Tongue (tissue), 2 donors: Measurements from ENCODE around the gene ATG10. TPM values are rescaled to one million over a fixed set of nuclear protein-coding genes. Genes with fewer than 3 reads are reported as not detected.
A peak's percentile ranks its signal among the peaks of the same experiment; 100 is the strongest.
"Not testable (repeated sequence)": the region's sequence is repeated elsewhere in the genome, so short reads cannot be mapped to it uniquely, and the experiment has no call there.

Source experiments
- DNase-seq: peaks from one replicate; pipeline ENCODE4 v3.0.0-alpha.2; 2015
- total RNA-seq: library from RNA; depleted of rRNA; stranded (reverse); fragments of >200 nt; gene quantifications from one replicate; pipeline ENCODE4 v1.2.3, GENCODE V29; 2014

ATG10 gene
- total RNA-seq, 1 donor from 2014 or later = 11.3 TPM

- peak; percentile 3 for DNase-seq
Observed at GRCh38 chr5:82222597-82223574, 251.1 kb downstream of the ATG10 start.

DNA sequence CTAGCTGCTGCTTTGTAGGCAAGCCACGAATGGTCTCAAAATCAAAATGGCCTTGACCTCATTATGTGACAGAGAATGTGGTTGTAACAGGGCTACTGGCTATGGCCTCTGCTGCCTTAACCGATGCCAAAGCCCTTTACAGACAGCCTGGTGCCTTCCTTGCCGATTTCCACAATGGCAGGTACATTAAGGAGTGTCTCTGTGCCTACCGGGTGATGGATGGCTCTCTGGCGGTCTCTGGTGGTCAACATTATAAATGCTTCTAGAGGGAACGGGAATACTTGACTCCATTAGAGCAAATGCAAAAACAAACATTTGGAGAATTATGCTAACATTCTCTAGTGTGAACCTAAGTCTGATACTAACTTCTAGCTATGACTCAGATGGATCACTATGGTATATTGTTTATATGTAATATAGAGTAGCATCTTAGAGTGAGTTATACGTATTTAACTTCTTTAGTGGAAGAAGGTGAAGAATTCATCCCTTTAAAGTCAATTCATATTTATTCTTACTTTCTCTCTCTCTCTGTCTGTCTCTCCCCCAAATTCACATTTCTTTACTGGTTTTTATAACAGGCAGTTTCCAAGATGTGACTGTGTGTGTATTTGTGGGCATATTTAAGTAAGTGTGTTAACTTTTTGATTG, 253.8 kb downstream of the ATG10 start:
- peak; percentile 80 for DNase-seq

DNA sequence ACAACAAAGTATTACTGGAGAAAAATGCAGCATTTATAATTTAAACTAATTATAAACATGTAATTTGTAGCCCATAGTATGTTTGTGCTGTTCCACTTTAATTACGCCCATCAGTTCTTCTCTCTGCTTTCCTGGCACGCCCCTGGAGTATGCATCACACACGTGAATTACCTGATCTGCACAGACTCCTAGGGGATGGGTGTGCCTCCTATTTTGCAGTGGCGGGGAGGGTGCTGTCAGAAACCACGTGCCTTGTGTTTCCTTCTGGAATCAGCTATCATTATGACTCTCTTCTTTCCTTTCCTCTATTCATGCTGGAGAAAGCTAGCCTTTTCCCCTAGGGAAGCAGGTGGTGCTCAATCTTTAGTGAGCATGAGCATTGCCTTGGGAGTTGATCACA, 263.1 kb downstream of the ATG10 start:
- DNase-seq = no peak

DNA sequence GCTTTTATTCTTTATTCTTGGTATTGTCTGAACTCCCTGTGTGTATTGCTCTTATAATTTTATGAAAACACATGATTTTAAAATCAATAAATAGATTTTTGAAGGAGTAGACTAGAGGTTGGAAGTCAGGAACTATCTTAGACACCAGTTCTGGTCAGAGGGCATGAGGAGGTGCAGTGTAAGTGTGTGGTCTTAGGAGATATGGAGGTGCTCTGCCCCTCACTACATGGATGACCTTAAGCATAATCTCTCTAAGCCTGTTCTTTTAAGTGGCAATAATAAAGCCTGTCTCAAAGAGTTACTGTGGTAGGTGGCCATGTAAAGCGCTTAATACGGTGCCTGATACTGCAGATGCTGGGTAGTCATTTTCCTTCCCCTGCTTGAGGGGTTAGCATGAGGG, 272.3 kb downstream of the ATG10 start:
- no peak for DNase-seq

DNA sequence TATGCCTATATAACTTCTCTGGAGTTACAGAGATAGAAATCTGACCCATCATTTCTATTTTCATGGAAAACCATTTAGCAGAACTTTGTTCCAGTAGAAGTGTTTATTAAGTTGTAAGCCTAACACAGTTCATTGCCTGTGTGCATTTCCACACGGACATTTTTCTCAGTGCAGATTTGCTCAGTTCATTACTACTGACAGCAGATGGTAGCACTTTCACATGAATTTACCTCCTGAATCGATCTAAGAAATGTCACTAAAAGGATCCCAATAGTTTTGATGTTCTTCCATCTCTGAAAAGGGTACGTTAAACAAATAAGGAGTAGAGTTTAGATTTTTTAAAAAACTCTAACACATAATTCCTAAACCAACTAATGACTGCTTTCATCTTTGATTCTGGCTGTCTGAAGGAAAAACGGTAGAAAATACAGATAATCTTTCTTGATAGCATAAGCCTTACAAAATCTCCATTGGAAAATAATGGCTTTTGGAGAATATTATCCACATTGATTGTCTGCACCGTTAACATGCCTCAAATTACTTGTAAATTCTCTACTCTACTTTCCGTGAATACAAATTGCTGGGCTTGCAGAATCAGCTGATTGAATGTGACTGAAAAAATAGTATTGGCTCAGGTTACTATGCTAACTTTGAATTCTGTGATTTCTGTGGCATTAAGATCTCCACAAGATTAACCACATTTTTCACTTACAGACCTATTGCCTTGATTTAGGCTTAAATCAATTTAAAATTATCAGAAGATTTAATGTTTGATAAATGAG, 273.2 kb downstream of the ATG10 start:
- no peak for DNase-seq

DNA sequence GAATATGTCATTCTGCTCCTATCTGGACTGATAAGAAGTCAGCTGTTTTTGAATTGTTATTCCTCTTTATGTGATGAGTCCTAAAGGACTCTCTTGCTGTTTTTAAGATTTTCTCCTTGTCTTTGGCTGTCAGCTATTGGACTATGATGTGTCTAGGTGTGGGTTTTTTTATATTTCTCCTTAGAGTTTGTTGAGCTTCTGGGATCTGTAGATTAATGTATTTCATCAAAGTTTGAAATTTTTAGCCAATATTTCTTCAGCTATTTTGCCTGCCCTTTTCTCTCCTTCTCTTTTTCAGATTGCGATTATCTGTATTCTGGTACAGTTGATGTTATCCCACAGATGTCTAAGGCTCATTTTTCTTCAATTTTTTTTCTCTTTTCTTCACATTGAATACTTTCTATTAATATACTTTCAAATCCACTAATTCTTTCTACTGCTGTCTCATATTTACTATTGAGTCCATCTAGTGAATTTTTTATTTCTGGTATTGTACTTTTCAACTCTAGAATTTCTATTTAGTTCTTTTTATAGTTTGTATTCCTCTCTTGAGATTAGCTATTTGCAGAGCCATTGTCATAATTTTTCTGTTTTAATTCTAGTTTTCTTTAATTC, 275.2 kb downstream of the ATG10 start:
- DNase-seq = no peak

DNA sequence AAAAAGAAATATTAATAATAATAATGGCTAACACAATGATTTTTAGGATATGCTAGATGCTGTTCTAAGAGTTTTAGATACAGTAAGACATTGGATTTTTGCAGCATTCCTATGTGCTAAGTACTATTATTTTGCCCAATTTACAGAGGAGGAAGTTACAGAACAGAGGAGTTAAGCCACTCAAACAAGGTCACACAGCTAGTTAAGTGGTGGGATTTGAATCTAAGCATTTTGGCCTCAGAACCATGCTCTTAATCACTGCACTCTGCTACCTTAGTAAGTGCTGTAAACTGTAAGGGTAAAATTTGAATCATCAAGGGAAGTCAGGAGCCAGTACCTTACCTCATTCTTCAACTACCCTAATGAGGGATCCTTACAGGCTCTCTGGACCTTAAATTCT, 280.9 kb downstream of the ATG10 start:
- DNase-seq = no peak

DNA sequence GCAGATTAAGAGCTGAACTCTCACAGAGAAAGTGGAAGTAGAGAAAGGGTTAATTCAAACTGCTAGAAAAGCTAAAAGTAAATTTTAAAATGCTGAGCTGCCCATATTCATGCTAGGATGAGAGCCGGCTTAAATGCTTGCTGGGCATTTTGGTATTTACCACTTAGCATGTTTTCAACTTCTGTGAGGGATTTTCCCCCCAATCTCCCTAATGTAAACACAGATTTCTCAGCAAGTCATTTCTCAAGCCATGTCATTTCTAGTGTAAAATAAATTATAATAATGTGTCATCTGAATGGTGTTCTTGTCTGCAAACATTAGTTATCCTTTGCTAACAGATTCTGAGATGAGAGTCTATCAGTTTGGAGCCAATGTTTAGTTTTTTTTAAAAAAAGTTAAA, 284.0 kb downstream of the ATG10 start:
- DNase-seq = no peak

DNA sequence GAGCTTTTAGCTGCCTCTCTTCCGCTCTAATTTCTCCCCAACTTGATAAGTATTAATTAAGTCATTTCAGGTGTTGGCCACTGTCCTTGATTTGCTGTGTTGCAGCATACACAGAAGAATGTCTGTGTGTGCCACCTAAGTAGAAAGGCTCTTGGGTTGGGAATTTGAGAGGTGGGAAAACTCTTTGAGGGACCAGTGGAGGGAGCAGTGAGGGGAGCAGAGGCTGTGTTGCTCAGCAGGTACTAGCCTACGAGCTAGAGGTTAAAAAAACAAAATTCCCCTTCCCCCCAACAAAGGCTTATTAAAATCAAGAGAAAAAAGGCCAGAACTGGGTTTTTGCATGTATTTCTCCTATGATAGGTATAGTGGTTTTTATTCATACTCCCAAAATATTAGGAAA, 285.4 kb downstream of the ATG10 start:
- DNase-seq = no peak

DNA sequence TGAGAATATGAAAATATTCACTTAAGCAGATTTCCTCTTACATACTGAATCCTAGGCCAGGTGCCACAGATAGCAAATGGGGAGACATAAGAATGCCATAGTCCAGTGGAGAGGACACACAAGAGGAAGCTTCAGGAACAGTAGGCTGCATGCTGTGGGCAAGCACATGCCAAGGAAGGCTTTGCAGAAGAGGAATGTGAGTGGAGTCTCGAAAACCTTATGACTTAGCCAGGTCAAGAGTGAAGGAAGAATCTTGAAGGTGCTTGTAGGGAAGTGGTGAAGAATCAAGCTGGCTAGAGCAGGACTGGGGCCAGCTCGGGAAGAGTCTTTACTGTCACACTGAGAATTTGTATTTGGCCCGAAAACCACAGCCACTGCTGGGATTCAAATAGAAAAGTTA, 285.9 kb downstream of the ATG10 start:
- DNase-seq = no peak

GRCh38 chr5:82259172-82259800, 287.5 kb downstream of the ATG10 start:
- peak; percentile 56 for DNase-seq

DNA sequence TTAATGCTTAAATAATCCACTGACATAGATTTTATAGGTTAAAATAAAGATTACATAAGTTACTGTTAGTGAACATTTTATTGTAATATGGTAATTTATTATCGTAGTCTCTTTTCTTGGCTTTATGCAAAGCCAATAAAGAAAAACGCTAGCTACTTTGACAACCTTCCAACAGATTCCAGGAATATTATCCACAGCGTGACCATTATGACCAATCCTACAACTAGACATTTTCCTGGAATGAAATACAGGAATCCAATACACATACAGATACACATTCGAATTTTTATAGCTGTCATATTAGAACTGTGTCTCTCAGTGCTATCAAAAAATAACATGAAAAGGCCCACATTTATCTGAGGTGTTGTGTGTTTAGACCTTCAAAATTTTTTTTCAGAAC, 293.2 kb downstream of the ATG10 start:
- DNase-seq = peak; percentile 26

GRCh38 chr5:82267297-82267933, 295.6 kb downstream of the ATG10 start:
- DNase-seq = not testable (repeated sequence)

DNA sequence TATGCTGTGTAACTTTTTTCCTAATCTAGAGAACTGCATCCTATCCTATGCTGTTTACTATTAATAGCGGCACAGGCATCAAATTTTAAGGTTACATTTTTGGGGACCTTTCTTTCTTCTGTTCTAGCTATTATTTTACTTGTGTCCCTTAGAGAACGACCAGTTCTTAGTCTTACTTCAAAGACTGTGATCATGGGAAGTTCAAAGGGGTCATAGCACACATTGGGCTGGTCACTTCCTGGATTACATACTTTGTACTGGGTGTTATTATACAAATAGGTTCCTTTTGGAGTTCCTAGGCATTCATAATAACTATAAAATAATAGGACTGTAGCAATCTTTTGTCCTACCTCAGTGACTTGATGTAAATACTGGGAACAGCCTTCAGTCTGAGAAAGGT, 297.5 kb downstream of the ATG10 start:
- not testable (repeated sequence) for DNase-seq

DNA sequence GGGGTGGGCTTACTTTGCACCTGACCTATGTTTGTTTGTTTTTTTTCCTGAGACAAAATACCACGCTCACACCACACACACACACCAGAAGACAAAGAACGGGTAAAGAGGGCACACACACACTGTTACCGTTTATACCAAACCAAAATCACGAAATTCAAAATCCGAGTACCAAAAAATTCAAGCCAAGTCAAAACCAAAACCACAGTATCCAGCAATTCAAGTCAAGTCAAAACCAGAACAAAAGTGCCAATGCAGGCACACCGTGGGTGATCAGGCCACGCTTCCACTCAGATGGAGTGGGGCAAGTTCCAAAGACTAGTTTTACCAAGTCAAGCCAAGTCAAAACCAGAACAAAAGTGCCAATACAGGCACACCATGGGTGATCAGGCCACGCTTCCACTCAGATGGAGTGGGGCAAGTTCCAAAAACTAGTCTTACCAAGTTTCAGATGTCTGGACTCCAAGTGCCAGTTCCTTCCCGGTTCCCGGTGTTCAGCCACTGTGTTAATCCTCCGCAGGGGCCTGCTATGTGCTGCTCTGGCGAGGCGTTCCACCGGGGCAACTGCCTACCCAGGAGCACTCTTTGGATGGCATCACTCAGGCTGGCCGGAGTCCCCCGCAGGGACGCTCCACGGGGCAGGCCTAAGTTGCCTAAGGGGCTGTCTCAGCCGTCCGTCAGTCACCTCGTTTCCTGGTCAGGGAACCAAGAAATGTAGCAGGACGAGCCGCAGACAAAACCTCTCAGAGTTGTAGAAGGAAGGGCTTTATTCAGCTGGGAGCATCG, 300.9 kb downstream of the ATG10 start:
- DNase-seq = not testable (repeated sequence)

- DNase-seq = not testable (repeated sequence)
Observed at GRCh38 chr5:82273426-82273825, 301.6 kb downstream of the ATG10 start.

DNA sequence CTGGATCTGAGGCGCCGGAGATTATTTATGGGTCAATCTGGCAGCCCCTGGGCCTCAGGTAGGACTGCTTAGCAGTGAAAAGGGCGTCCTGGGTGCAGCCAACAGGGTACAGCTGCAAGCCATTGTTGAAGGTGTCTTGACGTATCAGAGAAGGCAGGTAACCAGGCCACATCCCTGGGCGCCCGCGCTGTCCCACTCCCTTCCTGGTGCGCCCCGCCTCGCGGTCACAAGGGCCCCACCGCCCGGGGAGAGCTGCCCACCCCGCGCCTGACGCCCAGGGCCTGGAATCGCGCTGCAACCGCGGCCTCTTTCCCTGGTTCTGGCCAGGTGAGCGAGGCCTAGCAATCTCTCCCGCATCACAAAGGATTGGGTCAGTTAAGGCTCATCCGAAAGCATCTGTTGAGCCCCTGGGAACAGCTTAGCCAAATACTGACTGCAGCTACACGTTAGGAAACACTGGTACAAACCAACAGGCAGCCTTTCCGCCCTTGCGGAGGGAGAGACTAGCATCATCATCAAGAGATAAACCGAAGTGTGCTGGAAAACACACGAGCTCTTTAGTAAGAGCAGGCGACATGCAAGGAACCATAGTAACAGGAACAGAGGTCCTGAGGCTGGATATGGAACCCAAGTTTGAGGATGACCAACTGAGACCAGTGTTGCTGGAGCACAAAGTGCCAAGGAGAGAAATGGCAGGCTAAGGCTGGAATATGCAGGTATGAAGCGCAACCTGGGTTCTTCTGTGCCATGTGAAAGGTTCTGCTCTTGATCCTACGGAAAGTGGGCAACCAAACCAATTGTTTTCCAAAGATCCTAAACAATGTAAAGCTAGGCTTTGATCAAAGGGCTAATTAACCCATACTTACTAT, 302.8 kb downstream of the ATG10 start:
- DNase-seq = no peak

GRCh38 chr5:82275216-82275664, 303.4 kb downstream of the ATG10 start:
- no peak for DNase-seq
